Activated CD4-positive, alpha-beta T cell treated with anti-CD3 and anti-CD28 coated beads, Interleukin-2, amount 50 U/mL, for 1 hour (primary cell): ENCODE results near the gene NEUROD4.

Experiments
- DNase-seq: peaks from one replicate; pipeline ENCODE4 v3.0.0-alpha.2; 2020

The NEUROD4 gene

DNA sequence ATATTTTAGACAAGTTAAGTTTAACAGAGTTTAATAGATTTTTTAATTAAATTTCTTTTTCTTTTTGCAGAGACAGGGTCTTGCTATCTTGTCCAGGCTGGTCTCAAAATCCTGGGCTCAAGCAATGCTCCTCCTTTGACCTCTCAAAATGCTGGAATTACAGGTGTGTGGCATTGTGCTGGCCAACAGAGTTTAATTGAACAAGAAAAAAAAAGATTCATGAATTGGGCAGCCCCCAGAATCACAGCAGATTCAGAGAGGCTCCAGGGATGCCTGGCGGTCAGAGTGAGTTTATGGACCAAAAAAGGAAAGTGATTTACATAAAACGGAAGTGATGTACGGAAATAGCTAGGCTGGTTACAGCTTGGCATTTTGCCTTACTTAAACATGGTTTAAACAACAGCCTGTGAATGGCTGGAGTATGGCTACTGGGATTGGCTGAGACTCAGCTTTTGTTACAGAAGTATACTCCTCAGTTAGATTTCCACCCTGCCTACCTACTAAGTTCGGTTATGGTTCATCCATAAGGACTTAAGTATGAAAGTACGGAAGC, 20.7 kb upstream of the NEUROD4 start:
- DNase-seq = no peak

DNA sequence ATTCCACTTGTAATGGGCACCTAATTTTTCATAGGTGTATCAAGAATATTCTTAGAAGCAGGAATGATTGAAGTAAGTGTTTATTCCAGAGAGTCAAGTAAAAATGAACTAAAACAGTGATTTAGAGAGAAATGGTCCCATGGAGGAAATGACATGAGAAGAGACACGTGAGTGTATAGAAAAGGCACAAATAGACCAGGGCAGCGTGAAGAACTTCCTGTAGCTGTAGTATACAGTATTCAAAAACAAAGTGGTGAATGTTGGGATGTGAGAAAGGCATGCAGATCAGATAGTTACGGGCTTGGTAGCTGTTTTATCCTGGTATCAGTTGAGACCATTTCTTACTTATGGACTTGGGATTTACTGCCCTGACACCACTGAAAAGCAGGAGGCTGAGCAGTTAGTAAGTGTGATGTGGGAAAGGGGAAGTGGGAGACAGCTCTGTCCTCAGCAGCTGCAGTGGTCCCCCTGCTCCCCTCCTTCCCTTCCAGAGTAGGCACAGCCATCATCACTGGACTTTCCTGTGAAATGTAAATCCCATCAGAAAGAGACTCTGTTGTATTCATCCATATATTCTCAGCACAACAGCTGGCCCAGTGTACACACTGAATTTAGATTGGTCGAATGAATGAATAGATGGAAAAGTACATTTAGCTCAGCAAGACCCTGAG, 18.4 kb upstream of the NEUROD4 start:
- DNase-seq = no peak

DNA sequence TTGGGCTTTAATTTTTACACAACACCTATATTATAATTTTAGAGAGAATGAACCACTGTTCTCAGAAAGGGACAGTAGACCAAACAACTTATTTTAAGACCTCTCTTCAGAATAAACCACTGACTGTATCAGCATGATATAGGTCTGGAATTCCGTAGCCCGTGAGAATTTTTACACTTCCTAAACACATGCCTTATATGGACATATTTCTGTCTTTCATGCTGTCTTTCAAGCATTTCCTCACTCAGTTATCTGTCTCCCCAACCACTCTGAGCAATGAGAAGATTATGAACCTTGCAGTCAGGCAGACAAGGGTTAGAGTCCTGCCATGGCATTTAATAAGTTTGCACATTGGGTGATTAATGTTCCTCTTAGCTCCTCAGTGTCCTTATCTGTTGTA, 17.4 kb upstream of the NEUROD4 start:
- DNase-seq = no peak

DNA sequence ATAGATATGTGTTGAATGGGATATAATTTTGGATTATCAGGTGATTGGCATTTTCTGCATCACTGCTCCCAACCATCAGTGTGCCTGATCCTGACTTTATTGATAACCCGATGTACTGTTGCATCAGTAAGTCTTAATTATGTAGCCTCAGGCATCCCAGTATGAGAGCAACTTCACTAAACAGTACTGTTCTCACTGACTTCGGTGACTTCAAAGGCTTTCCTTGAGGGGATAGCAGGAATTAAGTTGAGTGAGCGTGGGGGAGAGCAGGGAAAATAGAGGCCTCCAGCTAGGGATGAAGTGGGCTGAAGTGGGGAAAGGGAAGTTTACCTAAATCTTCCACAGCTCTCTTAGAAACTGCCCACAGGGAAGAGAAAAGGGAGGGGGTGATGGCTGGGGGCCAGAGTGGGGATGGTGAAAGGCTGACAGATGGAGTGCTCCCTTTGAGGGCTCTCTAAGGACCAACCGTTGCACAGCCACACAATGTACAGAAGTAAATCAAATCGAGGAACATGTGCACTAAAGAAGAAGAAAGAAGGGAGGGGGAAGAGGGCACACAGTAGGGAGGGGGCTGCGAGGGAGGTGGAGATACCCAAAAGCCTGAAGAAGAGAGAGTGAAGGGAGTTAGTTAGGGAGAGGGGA, 10.7 kb upstream of the NEUROD4 start:
- DNase-seq = no peak

DNA sequence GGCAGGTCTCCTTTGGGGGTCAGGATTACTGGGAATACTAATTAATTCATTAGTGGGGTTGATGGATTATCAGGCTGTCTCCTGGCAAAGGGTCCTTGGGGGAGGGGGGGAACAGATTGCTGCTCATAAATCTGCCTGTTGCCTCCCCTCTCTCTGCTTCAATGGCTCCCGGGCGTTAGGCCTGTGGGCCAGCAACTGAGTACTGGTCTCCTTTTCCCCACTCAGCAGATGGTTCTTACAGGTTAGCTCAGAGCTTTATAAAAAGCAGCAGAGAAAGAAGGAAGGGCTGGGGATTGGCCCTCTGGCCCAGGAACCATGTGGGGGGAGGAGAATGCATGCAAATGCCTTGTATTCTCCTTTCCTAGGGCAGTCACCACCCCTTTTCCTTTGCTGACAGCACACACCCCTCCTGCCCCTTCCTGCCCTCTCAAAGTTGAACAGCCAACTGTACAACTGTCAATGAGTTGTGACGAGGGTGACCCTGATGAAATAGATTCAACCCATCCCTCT, 2.3 kb upstream of the NEUROD4 start:
- DNase-seq = no peak

DNA sequence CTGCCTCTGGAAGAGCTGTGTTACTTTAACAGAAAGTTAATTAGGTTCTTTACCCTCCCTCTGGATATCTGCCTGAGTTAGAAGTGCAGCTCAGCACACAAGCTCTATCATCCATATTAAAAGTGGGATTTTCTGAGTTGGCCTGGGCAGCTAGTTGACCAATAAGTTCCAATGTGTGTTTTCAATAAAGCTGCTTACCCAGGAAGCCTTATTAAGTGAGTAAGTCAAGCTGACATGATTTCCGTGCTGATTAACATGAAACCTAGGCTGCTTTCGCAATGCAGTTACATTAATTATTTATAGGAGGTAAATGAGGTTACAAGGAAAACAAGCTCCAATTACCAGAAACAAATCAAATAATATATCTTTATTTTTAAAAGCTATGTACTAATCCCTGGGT, 4.8 kb downstream of the NEUROD4 start:
- no peak for DNase-seq

DNA sequence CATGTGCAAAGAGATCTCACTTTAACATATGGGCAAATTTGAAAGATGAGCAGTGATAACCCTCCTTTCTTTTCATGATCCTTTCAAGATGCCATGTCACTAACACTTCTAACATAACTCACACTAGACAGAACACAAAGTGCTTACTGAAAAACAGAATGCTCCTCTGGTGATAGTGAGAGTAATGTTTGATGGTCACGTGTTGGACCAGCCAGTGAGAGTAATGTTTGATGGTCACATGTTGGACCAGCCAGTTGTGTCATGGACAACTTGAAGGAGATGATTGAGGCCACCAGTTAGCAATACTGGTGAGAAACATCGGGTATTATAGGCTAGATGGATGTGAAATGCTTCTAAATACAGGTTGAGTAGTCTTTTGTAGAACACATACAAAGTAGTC, 5.7 kb downstream of the NEUROD4 start:
- no peak for DNase-seq

DNA sequence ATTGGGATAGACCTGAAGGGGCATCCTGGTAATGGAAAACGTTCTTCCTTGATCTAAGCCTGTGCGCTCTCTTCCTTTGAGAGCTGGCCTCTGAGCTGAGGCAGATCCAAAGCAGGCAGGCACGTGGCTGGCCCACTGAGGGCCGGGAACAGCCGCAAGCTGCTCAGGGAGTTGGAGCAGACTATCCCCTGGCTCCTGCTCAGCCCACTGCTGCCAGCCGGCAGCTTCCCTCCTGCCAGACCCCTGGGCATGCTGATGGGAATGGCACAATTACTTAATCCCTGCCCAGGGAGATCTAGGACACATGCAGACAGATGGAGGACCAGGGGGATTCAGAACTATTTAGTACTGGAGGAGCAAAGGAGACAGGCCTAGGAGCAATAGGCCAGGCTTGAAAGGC, 14.4 kb downstream of the NEUROD4 start:
- DNase-seq = no peak

DNA sequence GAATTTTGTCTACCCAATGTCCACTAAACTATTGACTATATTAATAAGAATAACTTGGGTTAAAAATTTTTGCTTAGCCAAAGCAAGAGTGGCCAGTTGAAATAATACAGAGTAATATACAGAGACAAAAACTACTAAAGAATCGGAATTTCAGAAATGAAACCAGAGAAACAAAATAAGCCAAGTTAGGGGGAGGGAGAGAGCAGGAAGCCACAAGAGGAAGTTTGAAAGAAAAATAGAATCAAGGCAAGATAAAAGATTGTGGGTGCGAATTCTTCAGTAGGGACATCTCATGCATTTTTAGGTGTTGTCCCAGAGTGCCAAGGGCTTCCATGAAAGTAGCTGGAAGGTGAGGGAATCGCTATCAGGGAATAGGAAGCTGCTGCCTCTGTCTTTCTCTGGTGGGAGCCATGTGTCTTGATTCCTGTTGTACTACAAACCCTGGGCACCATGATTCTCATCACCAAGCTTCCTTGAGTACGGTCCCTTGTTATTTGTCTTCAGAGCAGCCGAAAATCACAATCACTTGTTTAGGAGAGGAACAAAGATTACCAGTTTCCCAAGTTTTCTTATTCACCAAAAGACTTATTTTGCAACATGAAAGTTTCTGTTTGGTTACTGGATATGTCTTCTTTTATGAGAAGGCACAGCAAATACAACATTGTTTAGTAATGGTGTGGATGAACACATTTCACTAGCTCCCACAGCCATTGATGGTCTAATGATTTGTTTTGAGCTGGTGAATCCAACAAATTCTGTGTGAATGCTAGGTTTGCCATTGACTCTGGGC, 16.7 kb downstream of the NEUROD4 start:
- no peak for DNase-seq

DNA sequence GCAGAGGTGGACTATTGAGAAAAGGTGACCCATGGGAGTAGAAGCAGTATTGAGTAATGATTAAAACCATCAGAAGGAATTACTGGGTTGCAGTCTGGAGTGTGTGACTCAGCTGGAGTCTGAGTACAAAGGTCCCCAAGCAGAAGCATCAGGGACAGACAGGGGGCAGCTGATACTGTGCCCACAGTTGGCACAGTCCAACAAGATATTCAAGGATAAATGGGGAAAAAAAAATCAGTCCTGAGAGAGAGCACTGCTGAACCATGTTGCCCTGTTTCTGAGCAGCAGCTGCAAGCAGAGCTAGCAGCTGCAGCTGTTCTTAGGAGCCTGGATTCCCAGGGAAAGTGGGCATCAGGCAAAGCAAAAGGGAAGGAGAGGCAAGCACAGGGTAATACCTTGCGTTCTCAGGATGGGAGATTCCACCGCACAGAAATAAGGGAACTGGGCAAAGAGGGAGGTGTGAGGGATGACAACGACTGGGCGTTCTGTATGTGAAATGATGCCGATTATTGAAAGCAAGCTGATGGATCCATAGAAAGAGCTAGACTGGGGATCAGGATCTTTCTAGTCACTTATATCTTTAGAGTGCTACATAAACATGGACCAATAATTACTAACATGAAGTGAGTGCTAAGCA, 17.7 kb downstream of the NEUROD4 start:
- no peak for DNase-seq

DNA sequence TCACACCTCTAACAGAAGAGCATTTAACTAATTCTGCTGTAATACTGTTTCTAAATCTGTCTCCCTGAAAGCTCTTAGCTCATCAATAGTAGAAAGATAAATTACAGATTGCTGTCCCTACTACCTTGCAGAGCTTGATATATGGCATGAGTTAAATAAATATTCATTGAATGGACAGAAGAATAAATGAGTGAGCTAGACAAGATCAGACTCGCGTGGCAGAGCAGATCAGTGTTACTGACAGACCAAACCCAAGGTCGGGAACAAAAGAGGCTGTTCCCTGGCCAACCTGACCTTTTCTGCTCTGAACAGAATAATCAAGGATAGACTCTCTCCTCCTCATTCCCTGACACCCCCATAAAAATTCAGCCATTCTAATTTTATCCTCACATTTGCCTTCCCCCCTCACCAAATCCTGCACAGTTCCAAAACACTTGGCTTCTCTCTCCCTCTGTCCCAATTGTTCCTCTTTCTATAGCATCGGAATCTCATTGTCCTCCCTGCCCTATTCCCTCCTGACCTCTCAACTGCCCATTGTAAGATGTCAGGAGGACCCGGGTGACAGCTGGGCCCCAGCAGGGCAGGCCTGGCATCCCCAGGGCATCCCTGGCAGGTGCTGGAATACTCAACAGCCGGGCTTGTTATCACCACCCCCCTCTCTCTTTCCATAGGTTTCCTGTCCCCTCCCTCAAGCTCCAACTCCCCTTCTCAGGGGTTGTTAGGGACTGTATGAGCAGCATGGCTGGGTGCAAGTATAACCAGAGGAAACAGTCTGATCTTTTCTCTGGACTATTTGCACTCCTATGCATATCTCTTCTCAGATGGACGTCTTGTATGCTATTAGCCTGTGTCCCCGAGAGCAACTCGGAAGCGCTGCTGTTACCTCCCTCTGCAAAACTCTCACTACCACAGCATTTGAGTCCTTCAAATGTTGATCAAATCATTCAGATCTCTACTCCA, 19.9 kb downstream of the NEUROD4 start:
- no peak for DNase-seq

DNA sequence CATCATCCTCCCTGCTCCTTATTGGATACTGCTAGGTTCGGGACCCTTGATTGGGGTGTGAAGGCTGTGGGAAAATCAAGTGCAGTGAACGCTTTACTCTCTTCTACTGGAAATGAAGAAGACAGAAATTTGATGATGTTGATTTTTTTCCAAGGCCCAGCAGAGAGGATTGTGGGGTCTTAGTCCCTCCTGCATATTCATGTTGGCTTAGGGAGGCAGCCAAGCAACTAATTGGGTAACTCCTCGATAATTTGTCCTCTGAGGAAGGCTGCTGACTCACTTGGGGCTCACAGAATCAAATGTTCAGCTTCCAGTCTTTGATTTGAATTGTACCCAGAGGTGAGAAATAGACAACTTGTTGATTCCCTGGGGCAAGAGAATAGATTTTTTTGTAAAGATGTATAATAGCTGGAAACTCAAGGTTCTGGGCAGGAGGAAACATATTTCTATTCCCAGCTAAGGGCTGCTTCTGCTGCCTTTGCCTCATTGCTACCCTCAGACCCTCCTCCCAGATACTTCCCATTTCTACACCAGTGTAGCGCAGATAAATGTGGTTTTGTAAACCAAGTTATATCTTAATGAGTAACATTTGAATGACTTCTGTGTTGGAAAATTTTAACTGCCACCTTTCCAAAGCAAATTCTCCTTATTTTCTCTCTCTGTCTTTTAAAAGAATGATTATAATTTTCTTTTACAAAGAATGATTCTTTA, 21.7 kb downstream of the NEUROD4 start:
- no peak for DNase-seq

DNA sequence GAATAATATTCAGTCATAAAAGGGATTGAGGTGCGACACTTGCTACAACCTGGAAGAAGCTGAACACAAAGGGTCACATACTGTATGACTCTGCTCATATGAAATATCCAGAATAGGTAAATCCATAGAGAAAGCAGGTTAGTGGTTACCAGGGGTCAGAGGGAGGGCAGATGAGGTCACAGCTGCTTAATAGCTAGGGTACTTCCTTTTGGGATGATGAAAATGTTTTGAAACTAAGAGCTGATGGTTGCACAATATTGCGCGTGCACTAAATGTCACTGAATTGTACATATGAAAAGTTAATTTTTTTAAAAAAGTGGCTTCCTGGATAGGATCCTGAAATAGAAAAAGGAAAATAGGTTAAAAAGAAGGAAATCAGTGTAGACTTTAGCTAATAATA, 23.8 kb downstream of the NEUROD4 start:
- DNase-seq = no peak

DNA sequence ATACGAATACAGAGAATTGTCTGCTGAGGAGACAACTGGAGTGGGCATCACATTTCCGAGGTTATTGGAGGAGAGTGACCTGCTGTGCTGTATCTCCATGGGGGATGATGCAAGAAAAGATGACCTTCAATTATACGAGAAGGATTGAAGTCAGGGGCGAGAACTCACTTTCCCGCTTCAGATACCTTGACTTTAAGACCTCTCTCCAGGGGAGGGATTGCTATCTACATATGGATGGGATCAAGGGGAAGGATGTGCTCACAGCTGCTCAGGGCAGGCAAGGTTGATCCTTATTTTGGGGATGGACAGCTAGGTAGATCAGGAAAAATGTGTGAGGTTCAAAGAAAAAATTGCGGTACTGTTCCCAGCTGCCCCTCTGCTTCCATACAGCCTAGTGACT, 24.4 kb downstream of the NEUROD4 start:
- no peak for DNase-seq

DNA sequence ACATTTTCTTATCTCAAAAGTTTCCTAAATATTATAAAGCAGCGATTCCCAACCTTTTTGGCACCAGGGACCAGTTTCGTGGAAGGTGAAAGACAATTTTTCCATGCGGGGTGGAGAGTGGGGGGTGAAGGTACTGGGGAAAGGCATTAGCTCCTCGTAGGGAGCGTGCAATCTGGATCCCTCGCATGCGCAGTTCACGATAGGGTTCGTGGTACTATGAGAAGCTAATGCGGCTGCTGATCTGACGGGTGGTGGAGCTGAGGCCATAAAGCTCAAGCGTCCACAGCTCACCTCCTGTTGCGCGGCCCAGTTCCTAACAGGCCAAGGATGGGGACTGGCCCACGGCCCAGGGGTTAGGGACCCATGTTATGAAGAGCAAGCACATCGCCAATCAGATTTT, 29.9 kb downstream of the NEUROD4 start:
- DNase-seq = no peak

DNA sequence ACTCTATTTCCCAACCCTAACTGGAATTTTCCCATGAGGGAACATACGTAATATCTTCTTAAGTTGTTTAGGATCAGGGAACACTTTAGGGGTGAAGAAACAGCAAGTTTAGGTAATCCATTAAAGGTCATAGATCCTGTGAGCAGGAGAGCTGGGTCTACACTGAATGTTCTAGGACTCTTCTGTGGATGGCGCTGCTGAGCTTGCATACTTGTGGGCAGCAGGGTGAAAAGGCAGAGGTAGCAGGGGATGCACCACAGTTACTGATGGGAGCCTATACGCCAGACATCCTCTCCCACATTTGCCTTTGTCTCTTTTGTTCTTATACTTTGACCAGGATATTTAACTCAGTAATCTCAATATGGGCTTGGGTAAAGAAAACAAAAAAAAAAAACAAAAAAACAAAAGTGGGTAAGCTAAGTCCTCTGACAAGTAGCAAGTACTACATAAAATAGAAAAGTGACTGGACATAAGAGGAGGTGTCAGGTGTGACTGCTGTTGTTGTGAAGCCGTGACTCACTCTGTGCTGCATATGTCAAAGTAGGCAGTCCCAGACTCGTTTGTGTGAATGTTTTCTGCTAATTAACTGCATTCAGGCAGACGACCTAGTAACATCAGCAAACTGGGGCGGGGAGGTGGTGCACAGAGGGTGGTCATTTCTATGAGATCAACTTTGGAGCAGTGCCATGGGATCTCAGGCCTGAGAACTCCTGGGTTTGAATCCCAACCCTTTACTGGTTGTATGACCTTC, 31.6 kb downstream of the NEUROD4 start:
- no peak for DNase-seq

DNA sequence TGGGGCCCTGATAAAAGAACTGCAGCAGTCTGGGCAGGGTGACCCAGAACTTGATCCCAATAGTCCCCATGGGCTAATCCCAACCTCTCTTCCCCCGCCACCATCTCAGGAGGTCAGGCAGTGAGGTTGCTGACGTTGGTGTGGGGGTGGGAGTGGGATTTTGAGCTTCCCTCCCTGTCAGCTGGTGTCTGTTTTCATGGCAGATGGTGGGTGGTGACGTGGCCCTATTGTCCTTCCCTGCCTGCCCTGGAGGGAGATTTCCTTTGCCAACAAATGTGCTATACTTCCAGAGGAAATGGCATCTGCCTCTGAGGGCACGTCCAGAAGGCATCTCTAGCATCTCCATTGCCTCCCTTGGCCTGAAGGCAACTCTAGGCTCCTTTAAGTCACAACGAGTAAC, 37.7 kb downstream of the NEUROD4 start:
- DNase-seq = no peak

DNA sequence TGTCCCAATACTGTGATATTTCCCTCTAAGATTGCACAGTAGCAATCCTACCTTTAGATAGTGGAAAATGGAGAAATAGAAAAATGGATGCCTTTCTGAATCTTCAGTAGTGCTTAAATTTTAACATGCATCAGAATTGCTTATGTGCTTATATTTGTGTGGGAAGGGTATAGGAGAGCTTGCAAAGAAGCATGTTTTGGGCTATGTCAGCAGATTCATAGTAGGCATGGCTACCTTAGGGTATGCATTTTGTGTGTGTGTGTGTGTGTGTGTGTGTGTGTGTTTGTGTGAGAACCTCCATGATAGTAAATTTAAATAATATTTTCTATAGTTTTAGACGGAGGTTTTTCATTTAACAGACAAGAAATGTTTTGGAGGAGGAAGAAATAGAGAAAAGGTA, 38.3 kb downstream of the NEUROD4 start:
- DNase-seq = no peak

DNA sequence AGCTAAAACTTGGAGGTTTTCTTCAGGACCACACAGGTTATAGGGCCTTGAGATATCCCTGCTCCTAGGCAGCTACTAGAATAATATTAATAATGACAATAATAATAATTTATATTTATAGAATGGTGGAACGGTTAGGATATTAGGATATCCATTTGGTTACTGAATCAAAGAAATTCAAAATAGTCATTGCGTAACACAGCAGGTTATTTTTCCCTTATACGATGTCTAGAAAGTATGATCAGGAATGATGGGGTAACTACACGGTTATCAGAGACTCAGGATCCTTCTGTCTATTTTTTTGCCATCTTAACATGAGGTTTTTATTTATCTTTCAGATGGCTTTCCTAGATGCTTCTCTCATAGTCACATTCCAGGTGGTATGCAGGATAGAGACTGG, 39.0 kb downstream of the NEUROD4 start:
- no peak for DNase-seq

DNA sequence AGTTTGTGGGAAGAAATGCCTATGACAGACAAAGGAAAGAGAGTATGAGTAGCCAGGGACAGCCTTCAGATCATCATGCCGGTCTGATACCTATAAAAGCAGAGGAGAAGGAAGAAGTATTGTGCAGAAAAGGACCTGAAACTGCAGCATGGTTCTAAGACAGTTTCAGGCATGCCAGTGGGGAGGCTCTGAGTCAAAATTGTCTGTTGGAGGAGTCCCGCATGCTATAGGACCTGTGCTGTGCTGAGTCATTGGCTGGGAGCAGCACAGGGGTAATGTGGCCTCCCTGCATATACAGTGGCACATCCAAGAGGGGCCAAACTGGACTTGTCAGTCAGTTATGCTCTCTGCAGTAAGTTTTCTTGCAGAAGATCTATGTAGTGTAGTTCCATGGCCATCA, 40.7 kb downstream of the NEUROD4 start:
- no peak for DNase-seq

DNA sequence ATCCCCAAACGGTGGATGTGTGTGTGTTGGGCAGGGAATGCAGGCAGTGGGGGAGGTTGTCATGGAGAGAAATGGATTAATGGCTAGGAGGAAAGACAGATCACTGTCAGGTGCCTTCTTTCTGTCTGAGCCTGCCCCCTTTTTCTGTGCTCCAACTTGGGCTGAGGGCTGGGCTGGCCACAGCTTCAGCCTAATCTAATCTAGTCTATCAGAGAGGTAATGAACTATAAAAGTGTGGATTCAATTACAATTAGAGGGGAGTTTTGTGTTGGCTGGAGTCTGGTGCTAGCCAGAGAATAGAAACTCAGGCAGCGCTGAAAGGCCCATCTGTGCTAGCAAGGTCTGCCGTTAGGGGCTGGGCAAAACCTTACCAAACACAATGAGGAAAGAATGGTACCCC, 41.2 kb downstream of the NEUROD4 start:
- DNase-seq = no peak
